ENCODE data around the gene KIF20A. TPM values are rescaled to one million over a fixed set of nuclear protein-coding genes. Genes with fewer than 3 reads are reported as not detected.

Gene KIF20A
- 5.3 and 7.2 TPM in 2 replicates for total RNA-seq

GRCh38 chr5:138178516-138179276 is at the start of gene KIF20A, which contains the start of gene BRD8:
KIF20A (plus strand) TSS chr5:138179112; CDS start chr5:138179681, 569 bp downstream.
BRD8 (minus strand) TSS chr5:138178630; CDS start chr5:138178614, 16 bp downstream.
- Histone ChIP-seq H3K79me2 (ENCODE audit: insufficient read depth, low read length) (peaks cover 66% of the 10 kb centered on the region), H3K27ac (ENCODE audit: low read depth, low read length) (peak within 1 kb of the TSS; percentile 89), H3K4me1 (ENCODE audit: insufficient read depth, low read length) (peaks cover 24% of the 10 kb centered on the region), H4K20me1 (ENCODE audit: insufficient read depth, low read length) (peaks cover 8% of the 10 kb centered on the region), H2AFZ (ENCODE audit: low read length) (peak within 1 kb of the TSS; percentile 98), H3K4me3 (ENCODE audit: insufficient read depth, low read length) (peak within 1 kb of the TSS; percentile 80), H3K27me3 (ENCODE audit: insufficient read depth, low read length) (no peaks in the 10 kb centered on the region), H3K4me2 (ENCODE audit: insufficient read depth, low read length) (peak within 1 kb of the TSS; percentile 94), H3K36me3 (ENCODE audit: insufficient read depth, low read length) (peaks cover 58% of the 10 kb centered on the region), H3K9me3 (ENCODE audit: low read depth, low read length) (no peaks in the 10 kb centered on the region)
- peak; percentile 86 for DNase-seq (ENCODE audit: insufficient read length, low spot score, missing footprints)
- no peak for TF ChIP-seq CTCF (IDR thresholded peaks at IDR 0.05; ENCODE audit: extremely low read depth, low read depth, low read length)

GRCh38 chr5:138129347-138129746 is 49.6 kb upstream of the KIF20A start:
- TF ChIP-seq CTCF (IDR thresholded peaks at IDR 0.05; ENCODE audit: extremely low read depth, low read depth, low read length) = no peak
- H2AFZ ChIP-seq (ENCODE audit: low read length) = no peak overlapping the region

GRCh38 chr5:138132543-138132942 is 46.4 kb upstream of the KIF20A start:
- Histone ChIP-seq H3K27ac (ENCODE audit: low read depth, low read length) (no peak overlapping the region), H3K27me3 (ENCODE audit: insufficient read depth, low read length) (no peaks in the 10 kb centered on the region), H3K79me2 (ENCODE audit: insufficient read depth, low read length) (no peaks in the 10 kb centered on the region), H2AFZ (ENCODE audit: low read length) (no peak overlapping the region), H3K4me2 (ENCODE audit: insufficient read depth, low read length) (peak overlapping the region; percentile 65), H3K4me3 (ENCODE audit: insufficient read depth, low read length) (no peak overlapping the region), H3K36me3 (ENCODE audit: insufficient read depth, low read length) (no peaks in the 10 kb centered on the region), H3K4me1 (ENCODE audit: insufficient read depth, low read length) (no peaks in the 10 kb centered on the region), H3K9me3 (ENCODE audit: low read depth, low read length) (no peaks in the 10 kb centered on the region), H4K20me1 (ENCODE audit: insufficient read depth, low read length) (no peaks in the 10 kb centered on the region)
- TF ChIP-seq CTCF (IDR thresholded peaks at IDR 0.05; ENCODE audit: extremely low read depth, low read depth, low read length) = no peak
- DNase-seq (ENCODE audit: insufficient read length, low spot score, missing footprints) = no peak

More at GRCh38 chr5:138129347-138129746, 49.6 kb upstream of the KIF20A start:
- no peaks in the 10 kb centered on the region for H3K9me3 ChIP-seq (ENCODE audit: low read depth, low read length)
- no peaks in the 10 kb centered on the region for H3K27me3 ChIP-seq (ENCODE audit: insufficient read depth, low read length)
- no peaks in the 10 kb centered on the region for H4K20me1 ChIP-seq (ENCODE audit: insufficient read depth, low read length)
- H3K27ac ChIP-seq (ENCODE audit: low read depth, low read length) = no peak overlapping the region
- H3K4me1 ChIP-seq (ENCODE audit: insufficient read depth, low read length) = no peaks in the 10 kb centered on the region
- H3K36me3 ChIP-seq (ENCODE audit: insufficient read depth, low read length) = no peaks in the 10 kb centered on the region
- no peak for DNase-seq (ENCODE audit: insufficient read length, low spot score, missing footprints)
- no peaks in the 10 kb centered on the region for H3K79me2 ChIP-seq (ENCODE audit: insufficient read depth, low read length)
- no peak overlapping the region for H3K4me3 ChIP-seq (ENCODE audit: insufficient read depth, low read length)
- no peak overlapping the region for H3K4me2 ChIP-seq (ENCODE audit: insufficient read depth, low read length)

All from osteoblast (primary cell).